HEK293 (cell line): Measurements from ENCODE around the gene TRNP1.

Experiments
- TCF7L2 ChIP-seq: IDR thresholded peaks from 2 replicates; pipeline ENCODE4 v1.6.1; 2011; ENCODE audit warnings: low read depth, mild to moderate bottlenecking, inconsistent platforms, low read length, moderate library complexity, borderline replicate concordance
- ZBTB8A ChIP-seq: fragments of 450-650 bp; formaldehyde crosslinking; IDR thresholded peaks from 2 replicates; pipeline ENCODE4 v1.5.1; 2016; ENCODE audit warnings: missing biosample characterization, missing genetic modification characterization

- TF ChIP-seq ZBTB8A (tag by site-specific recombination) (no peak), TCF7L2 (no peak)
Measured at GRCh38 chr1:27000090-27000816, 6.8 kb downstream of the TRNP1 start.
